COLO668 (cell line): ENCODE data around the gene DNAJC6.

Source experiments
- DNase-seq: peaks from one replicate; lab custom pipeline; 2025; ENCODE audit not compliant: unreplicated experiment; lab: John Stamatoyannopoulos, UW

DNAJC6 gene

GRCh38 chr1:65399003-65399402 is 89.7 kb downstream of the DNAJC6 start:
- DNase-seq, result no peak

- DNase-seq, result no peak
These were observed 92.3 kb downstream of the DNAJC6 start for GRCh38 chr1:65401612-65402011.

- DNase-seq, result no peak
These were observed 95.6 kb downstream of the DNAJC6 start for GRCh38 chr1:65404941-65405340.

- DNase-seq, result no peak
These were observed 98.5 kb downstream of the DNAJC6 start for GRCh38 chr1:65407877-65408276.

- no peak for DNase-seq
These were observed 100.0 kb downstream of the DNAJC6 start for GRCh38 chr1:65409314-65409713.

- no peak for DNase-seq
These were observed 100.5 kb downstream of the DNAJC6 start for GRCh38 chr1:65409816-65410326.

GRCh38 chr1:65412256-65412983 is 103.1 kb downstream of the DNAJC6 start:
- DNase-seq, result no peak

- DNase-seq, result no peak
These were observed 103.6 kb downstream of the DNAJC6 start for GRCh38 chr1:65412984-65413375.

- no peak for DNase-seq
These were observed 105.2 kb downstream of the DNAJC6 start for GRCh38 chr1:65414538-65414937.

GRCh38 chr1:65416767-65417166 is 107.4 kb downstream of the DNAJC6 start:
- DNase-seq, result no peak

- no peak for DNase-seq
These were observed 108.4 kb downstream of the DNAJC6 start for GRCh38 chr1:65417729-65418128.

- DNase-seq, result no peak
These were observed 109.3 kb downstream of the DNAJC6 start for GRCh38 chr1:65418522-65419185.

GRCh38 chr1:65419681-65420589 is 110.6 kb downstream of the DNAJC6 start:
- peak; percentile 100 for DNase-seq

- no peak for DNase-seq
These were observed 111.4 kb downstream of the DNAJC6 start, which contains the start of the genes LEPR and LEPROT for GRCh38 chr1:65420590-65421350. Gene LEPR, plus strand, starts transcription at chr1:65420668. Its CDS starts 144,898 bp downstream, at chr1:65565566. Gene LEPROT, plus strand, starts transcription at chr1:65420668. Its CDS starts 57 bp downstream, at chr1:65420725.

GRCh38 chr1:65421351-65422025 is 112.1 kb downstream of the DNAJC6 start:
- no peak for DNase-seq

GRCh38 chr1:65422241-65423203 is 113.2 kb downstream of the DNAJC6 start:
- DNase-seq, result no peak

- DNase-seq, result no peak
These were observed 114.7 kb downstream of the DNAJC6 start for GRCh38 chr1:65423884-65424572.

- DNase-seq, result no peak
These were observed 115.2 kb downstream of the DNAJC6 start for GRCh38 chr1:65424573-65424889.
